ENCODE data around the gene KPNB1.

Gene KPNB1

DNA sequence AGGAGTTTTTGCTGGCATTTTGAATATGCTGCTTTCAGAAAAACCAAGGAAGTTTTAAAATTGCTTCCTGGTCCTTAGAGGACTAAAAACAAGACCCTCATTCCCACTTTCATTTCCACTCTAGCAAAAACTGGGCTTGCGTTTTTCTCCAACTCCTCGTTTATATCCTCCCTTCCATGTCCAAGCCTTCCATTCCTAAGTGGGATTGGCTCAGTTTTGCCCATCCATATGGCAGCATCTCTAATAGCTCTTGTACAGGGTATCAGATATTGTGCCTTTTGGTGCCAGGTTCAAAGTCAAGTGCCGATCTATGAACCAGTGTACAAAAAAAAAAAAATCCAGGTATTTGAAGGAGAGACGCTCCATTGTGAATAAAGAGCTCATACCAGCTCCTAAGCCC is 34.3 kb downstream of the KPNB1 start:
- in situ Hi-C loops (cut with HindIII; ENCODE audit: low sequenced_read_pairs), result no loop called here
- no peak for DNase-seq (ENCODE audit: low read depth, low spot score)
- TF ChIP-seq, protein P1, sequence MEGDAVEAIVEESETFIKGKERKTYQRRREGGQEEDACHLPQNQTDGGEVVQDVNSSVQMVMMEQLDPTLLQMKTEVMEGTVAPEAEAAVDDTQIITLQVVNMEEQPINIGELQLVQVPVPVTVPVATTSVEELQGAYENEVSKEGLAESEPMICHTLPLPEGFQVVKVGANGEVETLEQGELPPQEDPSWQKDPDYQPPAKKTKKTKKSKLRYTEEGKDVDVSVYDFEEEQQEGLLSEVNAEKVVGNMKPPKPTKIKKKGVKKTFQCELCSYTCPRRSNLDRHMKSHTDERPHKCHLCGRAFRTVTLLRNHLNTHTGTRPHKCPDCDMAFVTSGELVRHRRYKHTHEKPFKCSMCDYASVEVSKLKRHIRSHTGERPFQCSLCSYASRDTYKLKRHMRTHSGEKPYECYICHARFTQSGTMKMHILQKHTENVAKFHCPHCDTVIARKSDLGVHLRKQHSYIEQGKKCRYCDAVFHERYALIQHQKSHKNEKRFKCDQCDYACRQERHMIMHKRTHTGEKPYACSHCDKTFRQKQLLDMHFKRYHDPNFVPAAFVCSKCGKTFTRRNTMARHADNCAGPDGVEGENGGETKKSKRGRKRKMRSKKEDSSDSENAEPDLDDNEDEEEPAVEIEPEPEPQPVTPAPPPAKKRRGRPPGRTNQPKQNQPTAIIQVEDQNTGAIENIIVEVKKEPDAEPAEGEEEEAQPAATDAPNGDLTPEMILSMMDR (IDR thresholded peaks at IDR 0.05; ENCODE audit: low read depth, low read length), result no peak
- H3K4me3 ChIP-seq (ENCODE audit: low read depth, low read length), result no peak overlapping the region

DNA sequence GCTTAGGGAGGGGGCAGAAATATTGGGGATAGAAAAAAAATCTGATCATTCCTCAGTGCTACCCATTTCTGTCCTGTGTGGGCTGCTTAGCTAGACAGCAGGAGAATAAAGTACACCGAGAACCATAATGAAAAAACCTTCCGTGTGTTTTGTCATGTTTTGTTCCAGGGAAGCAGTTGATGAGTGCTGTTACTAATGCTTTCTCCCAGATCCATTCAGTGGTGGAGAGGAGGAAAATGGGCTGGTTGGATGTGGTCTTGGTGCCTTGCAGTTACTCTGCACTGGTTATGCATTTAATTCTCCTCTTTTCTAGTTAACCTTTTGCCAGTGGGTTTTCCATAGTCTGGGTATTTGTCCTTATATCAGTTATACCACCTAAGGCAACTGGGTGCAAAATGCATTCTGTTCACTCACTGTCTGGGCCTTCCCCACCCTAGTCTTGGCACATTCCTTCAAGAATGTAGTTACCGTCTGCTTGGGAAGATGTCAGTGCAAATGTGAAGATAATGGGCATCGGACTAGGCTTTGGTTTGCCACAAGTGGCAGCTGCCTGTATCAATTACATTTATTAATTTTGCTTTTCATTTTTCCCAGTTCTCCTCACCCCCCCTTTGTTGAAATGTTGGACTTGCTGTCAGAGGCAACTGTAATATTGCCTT is 34.9 kb downstream of the KPNB1 start:
- in situ Hi-C loops (cut with HindIII; ENCODE audit: low sequenced_read_pairs), result no loop called here

DNA sequence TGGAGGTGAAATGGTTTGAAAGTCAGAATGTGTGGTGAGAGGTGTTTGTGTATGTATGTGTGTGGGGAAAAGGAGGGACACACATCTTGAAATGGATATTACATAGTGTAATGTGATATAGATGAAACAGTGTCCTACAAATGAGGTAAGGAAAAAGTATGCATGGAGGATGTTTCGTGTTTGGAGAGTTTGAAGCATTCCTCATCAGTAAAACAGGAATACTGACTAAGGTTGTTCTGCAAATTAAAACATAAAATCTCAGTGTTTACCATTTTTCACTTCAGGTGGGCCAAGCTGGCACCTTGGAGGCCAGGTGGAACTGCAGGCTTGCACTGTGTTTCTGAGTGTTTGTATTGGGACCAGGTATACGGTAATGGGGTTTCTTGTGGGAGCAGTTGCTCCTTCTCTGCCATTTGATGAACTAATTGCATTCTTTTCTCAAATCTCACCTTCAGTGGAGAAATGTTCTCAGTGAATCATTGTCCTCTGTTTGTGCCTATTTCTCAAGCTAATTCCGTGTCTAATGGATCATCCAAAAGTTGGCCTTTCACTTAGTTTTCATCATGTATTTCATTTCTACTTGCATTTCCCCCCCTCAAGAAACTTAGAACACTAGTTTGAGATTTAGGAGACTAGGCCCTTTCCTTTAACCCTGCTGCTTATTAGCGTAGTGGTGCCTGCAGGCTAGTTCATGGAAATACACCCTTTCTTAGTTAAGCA is 36.0 kb downstream of the KPNB1 start:
- DNase-seq (ENCODE audit: low read depth, low spot score), result no peak
- H3K4me3 ChIP-seq (ENCODE audit: low read depth, low read length), result no peak overlapping the region
- in situ Hi-C loops (cut with HindIII; ENCODE audit: low sequenced_read_pairs), result no loop called here
- TF ChIP-seq, protein P1 (IDR thresholded peaks at IDR 0.05; ENCODE audit: low read depth, low read length), result no peak

More for the DNA sequence above, 34.9 kb downstream of the KPNB1 start:
- no peak for DNase-seq (ENCODE audit: low read depth, low spot score)
- TF ChIP-seq, protein P1 (IDR thresholded peaks at IDR 0.05; ENCODE audit: low read depth, low read length), result no peak
- H3K4me3 ChIP-seq (ENCODE audit: low read depth, low read length), result no peak overlapping the region

DNA sequence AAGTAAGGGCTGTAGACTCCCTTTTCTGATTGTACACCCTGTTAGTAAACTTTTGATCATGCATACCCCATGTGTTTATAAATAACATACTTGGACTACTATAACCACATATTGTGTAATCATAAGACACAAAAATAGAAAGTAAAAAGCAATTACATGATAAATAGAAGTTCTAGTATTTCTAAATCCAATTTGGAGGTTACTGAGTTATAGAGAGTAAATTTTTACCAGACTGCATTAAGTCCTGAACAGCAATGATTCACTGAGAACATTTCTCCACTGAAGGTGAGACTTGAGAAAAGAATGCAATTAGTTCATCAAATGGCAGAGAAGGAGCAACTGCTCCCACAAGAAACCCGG is 36.5 kb downstream of the KPNB1 start:
- in situ Hi-C loops (cut with HindIII; ENCODE audit: low sequenced_read_pairs), result no loop called here
- TF ChIP-seq, protein P1 (IDR thresholded peaks at IDR 0.05; ENCODE audit: low read depth, low read length), result no peak

DNA sequence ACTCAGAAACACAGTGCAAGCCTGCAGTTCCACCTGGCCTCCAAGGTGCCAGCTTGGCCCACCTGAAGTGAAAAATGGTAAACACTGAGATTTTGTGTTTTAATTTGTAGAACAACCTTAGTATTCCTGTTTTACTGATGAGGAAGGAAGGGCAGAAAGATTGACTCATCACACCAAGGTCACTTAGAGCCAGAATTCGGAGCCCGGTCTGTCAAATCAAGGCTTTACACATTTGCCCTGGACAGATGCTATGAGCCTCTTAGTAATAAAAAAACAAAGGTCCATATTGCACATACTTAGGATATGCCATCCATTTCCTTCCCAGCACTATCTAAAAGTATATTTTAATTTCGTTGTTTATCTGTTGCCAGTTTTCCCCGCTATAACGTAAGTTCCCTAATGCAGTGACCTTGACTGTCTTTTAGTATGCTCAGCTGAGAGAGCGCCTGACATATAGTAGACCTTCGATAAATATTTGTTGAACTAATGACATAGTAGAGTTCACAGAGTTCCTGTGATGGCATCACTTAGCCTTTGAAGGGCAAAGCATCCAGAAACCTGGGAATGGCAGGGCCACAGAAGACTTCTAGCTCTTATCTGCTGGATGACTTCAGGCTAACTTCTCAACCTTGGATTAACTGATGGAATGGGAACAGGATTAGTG is 37.1 kb downstream of the KPNB1 start:
- H3K4me3 ChIP-seq (ENCODE audit: low read depth, low read length), result no peak overlapping the region
- DNase-seq (ENCODE audit: low read depth, low spot score), result no peak
- TF ChIP-seq, protein P1 (IDR thresholded peaks at IDR 0.05; ENCODE audit: low read depth, low read length), result no peak
- in situ Hi-C loops (cut with HindIII; ENCODE audit: low sequenced_read_pairs), result no loop called here

More for the DNA sequence above, 36.5 kb downstream of the KPNB1 start:
- DNase-seq (ENCODE audit: low read depth, low spot score), result no peak
- no peak overlapping the region for H3K4me3 ChIP-seq (ENCODE audit: low read depth, low read length)

DNA sequence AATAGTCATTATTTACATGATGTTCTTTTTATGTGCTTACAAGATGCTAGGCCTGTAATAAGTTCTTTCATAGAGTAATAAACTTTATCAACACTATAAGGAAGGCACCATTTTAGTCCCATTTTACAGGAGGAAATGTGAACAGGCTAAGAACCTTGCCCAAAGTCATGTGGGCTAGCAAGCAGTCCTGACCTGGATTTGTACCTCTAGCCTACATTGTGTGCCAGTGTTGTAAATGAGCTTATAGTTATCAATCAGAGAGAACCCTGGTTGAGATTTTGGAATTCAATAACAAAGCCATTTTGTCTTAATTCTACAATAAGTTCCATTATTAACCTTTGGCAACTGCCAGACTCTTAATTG is 37.6 kb downstream of the KPNB1 start:
- in situ Hi-C loops (cut with HindIII; ENCODE audit: low sequenced_read_pairs), result no loop called here
- H3K4me3 ChIP-seq (ENCODE audit: low read depth, low read length), result no peak overlapping the region

More for the DNA sequence above, 37.6 kb downstream of the KPNB1 start:
- TF ChIP-seq, protein P1 (IDR thresholded peaks at IDR 0.05; ENCODE audit: low read depth, low read length), result no peak
- no peak for DNase-seq (ENCODE audit: low read depth, low spot score)
